A673 (cell line): ENCODE results near the gene AKNA. TPM values are rescaled to one million over a fixed set of nuclear protein-coding genes. Genes with fewer than 3 reads are reported as not detected.

Experiments used
- BruUV-seq: library from RNA; stranded (reverse); fragments of 400-500 nt; replicated peaks from 2 replicates; lab custom pipeline; 2021; lab: Mats Ljungman, UMichigan
- CTCF ChIA-PET: fragments of 300-600 bp; sonication (Branson Sonifier 250); formaldehyde crosslinking; loops from one replicate; lab custom pipeline; 2022; ENCODE audit warnings: antibody characterized with exemption; lab: Charles Lee
- POLR2A ChIA-PET: fragments of 300-600 bp; sonication (Branson Sonifier 250); formaldehyde crosslinking; loops from one replicate; lab custom pipeline; 2022; ENCODE audit warnings: antibody characterized with exemption; ENCODE audit not compliant: low non-redundant PET; lab: Charles Lee
- DNase-seq: peaks from one replicate; pipeline ENCODE4 v3.0.0-alpha.2; 2015; ENCODE audit warnings: low spot score
- H3K27ac ChIP-seq: fragments of 200-600 bp; sonication (generic); 2 replicates; pipeline ENCODE4 v1.5.1; 2016; ENCODE audit warnings: mixed run types, low read depth, mild to moderate bottlenecking, mixed read lengths, antibody characterized with exemption, low read length; ENCODE audit not compliant: poor library complexity, severe bottlenecking
- H3K27me3 ChIP-seq: fragments of 200-600 bp; sonication (generic); replicated peaks from 2 replicates; pipeline ENCODE4 v1.6.1; 2017; ENCODE audit warnings: mixed run types, low read depth, mild to moderate bottlenecking, mixed read lengths, antibody characterized with exemption, low read length; ENCODE audit not compliant: insufficient read depth, poor library complexity
- H3K36me3 ChIP-seq: fragments of 200-600 bp; sonication (generic); 2 replicates; pipeline ENCODE4 v1.6.1; 2016; ENCODE audit warnings: mixed run types, mild to moderate bottlenecking, mixed read lengths, antibody characterized with exemption, low read length; ENCODE audit not compliant: insufficient read depth, poor library complexity, severe bottlenecking
- H3K4me1 ChIP-seq: fragments of 200-600 bp; sonication (generic); 2 replicates; pipeline ENCODE4 v1.6.1; 2017; ENCODE audit warnings: mixed run types, mild to moderate bottlenecking, mixed read lengths, antibody characterized with exemption, low read length; ENCODE audit not compliant: insufficient read depth, poor library complexity, severe bottlenecking
- H3K4me3 ChIP-seq: fragments of 200-600 bp; sonication (generic); 2 replicates; pipeline ENCODE4 v1.5.1; 2016; ENCODE audit warnings: low read depth, mixed run types, mild to moderate bottlenecking, mixed read lengths, low read length; ENCODE audit not compliant: poor library complexity, severe bottlenecking
- H3K9me3 ChIP-seq: fragments of 200-600 bp; sonication (generic); 2 replicates; pipeline ENCODE4 v1.6.1; 2016; ENCODE audit warnings: mixed run types, low read depth, mild to moderate bottlenecking, mixed read lengths, antibody characterized with exemption, low read length; ENCODE audit not compliant: poor library complexity, severe bottlenecking
- EZH2 ChIP-seq: fragments of 200-600 bp; sonication (generic); IDR thresholded peaks from 2 replicates; pipeline ENCODE4 v1.6.1; 2017; ENCODE audit warnings: borderline replicate concordance, low read depth, mild to moderate bottlenecking, mixed read lengths, antibody characterized with exemption, low read length; ENCODE audit not compliant: poor library complexity, severe bottlenecking
- intact Hi-C: fragments of 100-400 bp; cut with micrococcal nuclease; formaldehyde crosslinking; loops from one replicate; pipeline ENCODE4 v1.10.0; 2022; ENCODE audit not compliant: unreplicated experiment
- total RNA-seq: library from RNA; stranded (reverse); gene quantifications from 2 replicates; pipeline ENCODE4 v1.2.3, GENCODE V29; 2021
- TF ChIP-seq, protein P1 (sequence below): fragments of 300-800, 200-600 bp; sonication (generic); conservative IDR thresholded peaks from 2 replicates; pipeline ENCODE4 v1.5.1; 2017; ENCODE audit warnings: low read depth, mild to moderate bottlenecking, antibody characterized with exemption, low read length, moderate library complexity, mixed read lengths

AKNA gene
- total RNA-seq, 1 experiment from 2014 or later: 20.4 TPM

GRCh38 chr9:114413861-114414301 lies 26.1 kb upstream of the AKNA start:
- TF ChIP-seq, protein P1, sequence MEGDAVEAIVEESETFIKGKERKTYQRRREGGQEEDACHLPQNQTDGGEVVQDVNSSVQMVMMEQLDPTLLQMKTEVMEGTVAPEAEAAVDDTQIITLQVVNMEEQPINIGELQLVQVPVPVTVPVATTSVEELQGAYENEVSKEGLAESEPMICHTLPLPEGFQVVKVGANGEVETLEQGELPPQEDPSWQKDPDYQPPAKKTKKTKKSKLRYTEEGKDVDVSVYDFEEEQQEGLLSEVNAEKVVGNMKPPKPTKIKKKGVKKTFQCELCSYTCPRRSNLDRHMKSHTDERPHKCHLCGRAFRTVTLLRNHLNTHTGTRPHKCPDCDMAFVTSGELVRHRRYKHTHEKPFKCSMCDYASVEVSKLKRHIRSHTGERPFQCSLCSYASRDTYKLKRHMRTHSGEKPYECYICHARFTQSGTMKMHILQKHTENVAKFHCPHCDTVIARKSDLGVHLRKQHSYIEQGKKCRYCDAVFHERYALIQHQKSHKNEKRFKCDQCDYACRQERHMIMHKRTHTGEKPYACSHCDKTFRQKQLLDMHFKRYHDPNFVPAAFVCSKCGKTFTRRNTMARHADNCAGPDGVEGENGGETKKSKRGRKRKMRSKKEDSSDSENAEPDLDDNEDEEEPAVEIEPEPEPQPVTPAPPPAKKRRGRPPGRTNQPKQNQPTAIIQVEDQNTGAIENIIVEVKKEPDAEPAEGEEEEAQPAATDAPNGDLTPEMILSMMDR: no peak
- no peak for TF ChIP-seq EZH2
- Histone ChIP-seq H3K27me3 (no peaks in the 10 kb centered on the region), H3K9me3 (no peaks in the 10 kb centered on the region), H3K36me3 (no peaks in the 10 kb centered on the region), H3K27ac (no peak overlapping the region), H3K4me1 (no peaks in the 10 kb centered on the region), H3K4me3 (no peak overlapping the region)
- CTCF ChIA-PET: no interaction called here
- no peak for DNase-seq
- BruUV-seq: no TSS peak
- intact Hi-C loops: no loop called here
- POLR2A ChIA-PET: no interaction called here

GRCh38 chr9:114412048-114412683 lies 24.4 kb upstream of the AKNA start:
- no peaks in the 10 kb centered on the region for H3K9me3 ChIP-seq
- POLR2A ChIA-PET: no interaction called here
- no peaks in the 10 kb centered on the region for H3K36me3 ChIP-seq
- intact Hi-C loops: no loop called here
- BruUV-seq: no TSS peak
- no peak overlapping the region for H3K27ac ChIP-seq
- no peak overlapping the region for H3K4me3 ChIP-seq
- no peaks in the 10 kb centered on the region for H3K27me3 ChIP-seq
- DNase-seq: no peak
- H3K4me1 ChIP-seq: no peaks in the 10 kb centered on the region
- TF ChIP-seq EZH2: no peak
- TF ChIP-seq, protein P1: no peak
- CTCF ChIA-PET: no interaction called here

GRCh38 chr9:114411452-114411851 lies 23.7 kb upstream of the AKNA start:
- CTCF ChIA-PET: no interaction called here

More at GRCh38 chr9:114411452-114411851, 23.7 kb upstream of the AKNA start:
- H3K27me3 ChIP-seq: no peaks in the 10 kb centered on the region
- intact Hi-C loops: no loop called here
- H3K4me3 ChIP-seq: no peak overlapping the region
- no peaks in the 10 kb centered on the region for H3K36me3 ChIP-seq
- H3K27ac ChIP-seq: no peak overlapping the region
- no TSS peak for BruUV-seq
- no peaks in the 10 kb centered on the region for H3K9me3 ChIP-seq
- DNase-seq: no peak
- no peak for TF ChIP-seq EZH2
- TF ChIP-seq, protein P1: no peak
- H3K4me1 ChIP-seq: no peaks in the 10 kb centered on the region
- POLR2A ChIA-PET: no interaction called here
